H9 (cell line): ENCODE results near the gene SP6. TPM values are rescaled to one million over a fixed set of nuclear protein-coding genes. Genes with fewer than 3 reads are reported as not detected.

ENCODE experiments used
- DNase-seq: peaks from one replicate; pipeline ENCODE4 v3.0.0-alpha.2; 2017
- H2AFZ ChIP-seq: one replicate; pipeline ENCODE4 v1.6.1; 2013; ENCODE audit warnings: mild to moderate bottlenecking, low read length, control low read depth, moderate library complexity
- H2AK5ac ChIP-seq: 2 replicates; pipeline ENCODE4 v1.6.1; 2013; ENCODE audit warnings: low read length, control low read depth, mixed read lengths; ENCODE audit not compliant: insufficient read length
- H2BK120ac ChIP-seq: one replicate; pipeline ENCODE4 v1.6.1; 2013; ENCODE audit warnings: low read depth, mild to moderate bottlenecking, low read length, control low read depth, inconsistent platforms; ENCODE audit not compliant: poor library complexity, severe bottlenecking
- H2BK12ac ChIP-seq: 2 replicates; pipeline ENCODE4 v1.6.1; 2013; ENCODE audit warnings: low read length, control low read depth, mixed read lengths, low read depth; ENCODE audit not compliant: insufficient read length
- H2BK15ac ChIP-seq: 2 replicates; pipeline ENCODE4 v1.6.1; 2013; ENCODE audit warnings: low read depth, low read length, control low read depth
- H2BK20ac ChIP-seq: one replicate; pipeline ENCODE4 v1.6.1; 2013; ENCODE audit warnings: low read depth, mild to moderate bottlenecking, low read length, control low read depth, inconsistent platforms; ENCODE audit not compliant: poor library complexity, severe bottlenecking
- H2BK5ac ChIP-seq: 2 replicates; pipeline ENCODE4 v1.6.1; 2013; ENCODE audit warnings: low read length, control low read depth, mixed read lengths; ENCODE audit not compliant: insufficient read length
- H3K14ac ChIP-seq: 2 replicates; pipeline ENCODE4 v1.6.1; 2013; ENCODE audit warnings: low read length, control low read depth; ENCODE audit not compliant: insufficient read depth
- H3K18ac ChIP-seq: 2 replicates; pipeline ENCODE4 v1.6.1; 2013; ENCODE audit warnings: low read depth, mild to moderate bottlenecking, mixed read lengths, low read length, control low read depth; ENCODE audit not compliant: insufficient read length
- H3K23ac ChIP-seq: 2 replicates; pipeline ENCODE4 v1.6.1; 2013; ENCODE audit warnings: low read length, control low read depth, mixed read lengths, low read depth; ENCODE audit not compliant: insufficient read length
- H3K23me2 ChIP-seq: 2 replicates; pipeline ENCODE4 v1.6.1; 2013; ENCODE audit warnings: low read depth, mild to moderate bottlenecking, mixed read lengths, low read length, control low read depth; ENCODE audit not compliant: insufficient read length, poor library complexity, severe bottlenecking
- H3K27ac ChIP-seq: 2 replicates; pipeline ENCODE4 v1.5.1; 2013; ENCODE audit warnings: low read length, control low read depth, mixed read lengths, low read depth; ENCODE audit not compliant: insufficient read length
- H3K27me3 ChIP-seq: 2 replicates; pipeline ENCODE4 v1.6.1; 2013; ENCODE audit warnings: low read length, control low read depth, inconsistent platforms; ENCODE audit not compliant: insufficient read depth
- H3K4ac ChIP-seq: 2 replicates; pipeline ENCODE4 v1.6.1; 2013; ENCODE audit warnings: low read depth, mild to moderate bottlenecking, control low read depth, inconsistent platforms, low read length, moderate library complexity
- H3K4me1 ChIP-seq: 2 replicates; pipeline ENCODE4 v1.6.1; 2013; ENCODE audit warnings: low read length, control low read depth, inconsistent platforms; ENCODE audit not compliant: insufficient read depth
- H3K4me2 ChIP-seq: 2 replicates; pipeline ENCODE4 v1.6.1; 2013; ENCODE audit warnings: low read length, control low read depth, mixed read lengths; ENCODE audit not compliant: insufficient read length, insufficient read depth
- H3K56ac ChIP-seq: 2 replicates; pipeline ENCODE4 v1.6.1; 2013; ENCODE audit warnings: low read depth, mild to moderate bottlenecking, mixed read lengths, low read length, control low read depth; ENCODE audit not compliant: insufficient read length
- H3K79me1 ChIP-seq: 2 replicates; pipeline ENCODE4 v1.6.1; 2013; ENCODE audit warnings: low read depth, mild to moderate bottlenecking, moderate library complexity, low read length, control low read depth, inconsistent platforms; ENCODE audit not compliant: insufficient read depth, poor library complexity, severe bottlenecking
- H3K79me2 ChIP-seq: 2 replicates; pipeline ENCODE4 v1.6.1; 2013; ENCODE audit warnings: low read length, control low read depth, inconsistent platforms; ENCODE audit not compliant: insufficient read depth
- H3K9ac ChIP-seq: 2 replicates; pipeline ENCODE4 v1.6.1; 2013; ENCODE audit warnings: low read length, control low read depth, mixed read lengths; ENCODE audit not compliant: insufficient read length; ENCODE audit errors: extremely low read depth
- H3K9me3 ChIP-seq: one replicate; pipeline ENCODE4 v1.6.1; 2013; ENCODE audit warnings: low read depth, low read length, inconsistent platforms; ENCODE audit not compliant: control insufficient read depth
- H3T11ph ChIP-seq: one replicate; pipeline ENCODE4 v1.6.1; 2013; ENCODE audit warnings: mild to moderate bottlenecking, low read length, control low read depth, inconsistent platforms
- H4K20me1 ChIP-seq: one replicate; pipeline ENCODE4 v1.6.1; 2013; ENCODE audit not compliant: control insufficient read depth, insufficient read length, insufficient read depth
- H4K5ac ChIP-seq: 2 replicates; pipeline ENCODE4 v1.6.1; 2013; ENCODE audit warnings: low read depth, mild to moderate bottlenecking, mixed read lengths, low read length, control low read depth; ENCODE audit not compliant: insufficient read length
- H4K8ac ChIP-seq: replicated peaks from 2 replicates; pipeline ENCODE4 v1.6.1; 2013; ENCODE audit warnings: low read length, control low read depth, mixed read lengths, low read depth; ENCODE audit not compliant: insufficient read length
- H4K91ac ChIP-seq: 2 replicates; pipeline ENCODE4 v1.6.1; 2013; ENCODE audit warnings: low read depth, mild to moderate bottlenecking, moderate library complexity, mixed read lengths, low read length, control low read depth; ENCODE audit not compliant: insufficient read length
- H3K27ac Mint-ChIP-seq, 3 experiments: 2 replicates in 2 of 3; 3 replicates in 1 of 3; pipeline ENCODE4 v1.8.0; 2020 to 2021; ENCODE audit warnings: mixed read lengths in 3 of 3, mild to moderate bottlenecking in 1 of 3, moderate library complexity in 1 of 3
- H3K27me3 Mint-ChIP-seq: 2 replicates; pipeline ENCODE4 v1.8.0; 2021; ENCODE audit warnings: low read depth, mild to moderate bottlenecking, moderate library complexity, mixed read lengths
- H3K36me3 Mint-ChIP-seq, 3 experiments: 2 replicates in 2 of 3; 3 replicates in 1 of 3; pipeline ENCODE4 v1.8.0; 2020 to 2021; ENCODE audit warnings: low read depth in 3 of 3, mixed read lengths in 3 of 3; ENCODE audit not compliant: insufficient read depth in 1 of 3
- H3K4me1 Mint-ChIP-seq, 2 experiments: 2 replicates each; pipeline ENCODE4 v1.8.0; 2020; ENCODE audit warnings: mixed read lengths in 2 of 2
- H3K4me3 Mint-ChIP-seq, 2 experiments: 2 replicates in 1 of 2; 3 replicates in 1 of 2; pipeline ENCODE4 v1.8.0; 2020 to 2021; ENCODE audit warnings: mild to moderate bottlenecking in 2 of 2, mixed read lengths in 2 of 2, moderate library complexity in 1 of 2
- H3K9me3 Mint-ChIP-seq, 2 experiments: 2 replicates in 1 of 2; 3 replicates in 1 of 2; pipeline ENCODE4 v1.8.0; 2020; ENCODE audit warnings: mild to moderate bottlenecking in 2 of 2, mixed read lengths in 2 of 2, moderate library complexity in 1 of 2
- CTCF ChIP-seq: fragments of 200-600 bp; sonication (generic); conservative IDR thresholded peaks from 3 replicates; pipeline ENCODE4 v1.8.0; 2021; ENCODE audit warnings: antibody characterized with exemption, mild to moderate bottlenecking
- WGBS: extraction: QIAGEN DNeasy Blood & Tissue Kit; methylation state at CpG from one replicate; pipeline ENCODE4 v1.1.7; 2013; ENCODE audit warnings: missing lambda C conversion rate, low lambda C conversion rate, mixed read lengths; ENCODE audit not compliant: insufficient read length; ENCODE audit errors: extremely low coverage; 5-methylcytosine and 5-hydroxymethylcytosine counted together
- total RNA-seq: library from RNA; stranded (reverse); gene quantifications from 2 replicates; pipeline ENCODE4 v1.2.1, GENCODE V29; 2021

The SP6 gene
- total RNA-seq, 1 experiment from 2014 or later, result 0.90 TPM

DNA sequence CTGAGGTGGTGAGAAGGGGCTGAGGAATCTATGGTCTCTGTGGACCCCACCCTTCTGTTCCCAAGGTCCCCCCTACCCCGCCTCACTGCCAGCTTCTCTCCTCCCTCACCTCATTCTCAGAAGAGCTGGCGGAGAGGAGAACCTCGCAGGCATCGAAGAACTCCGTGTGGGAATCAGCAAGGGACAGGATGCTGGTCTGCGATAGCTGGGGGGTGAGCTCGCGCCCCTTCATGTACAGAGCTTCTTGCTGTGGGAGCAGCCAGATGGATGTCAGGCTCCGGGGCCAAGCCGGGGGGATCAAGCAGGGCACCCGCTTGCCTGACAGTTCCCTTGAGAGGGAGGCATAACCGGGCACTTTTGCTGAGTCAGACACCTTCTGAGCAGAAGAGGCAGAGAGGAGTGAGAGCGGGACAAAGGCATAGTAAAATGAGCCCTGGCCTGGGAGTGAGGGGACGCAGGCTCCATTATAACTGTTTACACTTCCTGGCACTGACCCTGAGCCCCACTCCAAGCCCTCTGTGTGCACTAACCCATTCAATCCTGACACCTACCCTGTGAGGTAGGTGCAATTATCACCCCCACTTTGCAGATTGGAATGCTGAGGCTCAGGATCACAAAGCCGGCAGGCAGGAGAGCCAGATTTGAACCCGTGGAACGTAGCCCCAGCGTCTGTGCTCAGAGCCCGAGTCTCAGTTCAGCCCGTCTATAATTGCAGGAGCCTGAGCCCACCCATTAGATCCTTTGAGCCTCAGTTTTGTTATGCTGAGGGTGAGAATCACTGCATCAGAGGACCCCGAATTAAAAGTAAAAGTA, 35.7 kb downstream of the SP6 start:
- H3K27ac Mint-ChIP-seq, result peak overlapping the region in 2 of 3 experiments; percentile 29 to 74; a peak in 2 of 7 replicates
- Histone ChIP-seq H3K4ac (no peak overlapping the region), H3K23me2 (no peaks in the 10 kb centered on the region), H4K20me1 (no peaks in the 10 kb centered on the region), H3T11ph (no peak overlapping the region), H4K91ac (no peak overlapping the region), H3K56ac (no peak overlapping the region), H3K79me1 (no peaks in the 10 kb centered on the region), H2BK20ac (no peak overlapping the region), H2BK5ac (no peak overlapping the region), H4K8ac (no peak overlapping the region), H4K5ac (no peak overlapping the region), H3K18ac (no peak overlapping the region), H3K27ac (no peak overlapping the region), H3K4me1 (no peaks in the 10 kb centered on the region), H3K9me3 (no peaks in the 10 kb centered on the region), H2AFZ (no peak overlapping the region), H2AK5ac (no peak overlapping the region), H3K14ac (no peak overlapping the region), H2BK12ac (no peak overlapping the region), H3K79me2 (no peaks in the 10 kb centered on the region), H2BK15ac (no peak overlapping the region), H3K4me2 (no peak overlapping the region), H2BK120ac (no peak overlapping the region), H3K9ac (no peak overlapping the region), H3K27me3 (no peaks in the 10 kb centered on the region), H3K23ac (no peak overlapping the region)
- no peaks in the 10 kb centered on the region for H3K27me3 Mint-ChIP-seq
- TF ChIP-seq CTCF, result no peak
- peaks cover 2 to 3% of the 10 kb centered on the region in 2 experiments; a peak in 3 of 4 replicates for H3K4me1 Mint-ChIP-seq
- no CpG with 5 or more reads among the region's 21 CpGs for WGBS
- H3K36me3 Mint-ChIP-seq, result peaks cover 0 to 12% (median 0%) of the 10 kb centered on the region in 3 experiments; a peak in 3 of 7 replicates
- DNase-seq, result no peak
- H3K4me3 Mint-ChIP-seq, result no peak overlapping the region
- no peaks in the 10 kb centered on the region; a peak in 1 of 5 replicates for H3K9me3 Mint-ChIP-seq
